ENCODE measurements around the gene VAV3. TPM values are rescaled to one million over a fixed set of nuclear protein-coding genes. Genes with fewer than 3 reads are reported as not detected.

Gene VAV3
- total RNA-seq, 1 experiment from 2014 or later, result 0.57 TPM

DNA sequence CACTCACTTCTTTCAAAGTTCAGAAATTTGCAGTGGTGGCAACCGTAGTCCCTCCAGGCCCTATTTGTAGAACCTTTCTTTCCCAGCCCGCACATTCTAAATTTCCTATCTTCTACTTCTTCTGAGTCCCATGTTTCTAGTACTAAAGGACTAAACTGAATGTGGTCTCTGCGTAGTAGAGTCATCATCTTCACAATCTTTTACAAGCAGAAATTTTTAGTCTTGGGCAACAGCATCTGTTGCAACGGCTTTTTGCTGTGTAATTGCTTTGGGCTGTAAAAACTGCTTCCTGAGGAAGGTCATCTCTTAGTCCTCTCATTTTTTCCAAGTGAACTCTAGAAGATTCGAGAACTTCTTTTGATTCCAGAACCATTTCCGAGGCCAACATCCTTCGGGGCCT lies 23.9 kb downstream of the VAV3 start:
- Mint-ChIP-seq H3K36me3 (ENCODE audit: insufficient read depth, unreplicated experiment) (no peaks in the 10 kb centered on the region), H3K27me3 (ENCODE audit: insufficient read depth, unreplicated experiment) (peaks cover 3% of the 10 kb centered on the region), H3K9me3 (ENCODE audit: unreplicated experiment) (no peaks in the 10 kb centered on the region), H3K27ac (ENCODE audit: unreplicated experiment) (no peak overlapping the region), H3K4me1 (ENCODE audit: low read depth, unreplicated experiment) (no peaks in the 10 kb centered on the region), H3K4me3 (ENCODE audit: unreplicated experiment) (no peak overlapping the region)
- Histone ChIP-seq H3K4me1 (no peaks in the 10 kb centered on the region), H3K9me3 (no peaks in the 10 kb centered on the region), H3K27me3 (replicated peaks; ENCODE audit: control insufficient read depth, insufficient read depth, low read length) (no peaks in the 10 kb centered on the region), H3K4me3 (ENCODE audit: low read depth, low read length) (no peak overlapping the region), H3K36me3 (ENCODE audit: control insufficient read depth, insufficient read depth, low read length) (no peaks in the 10 kb centered on the region)
- CTCF ChIA-PET, result no interaction called here
- intact Hi-C loops (cut with micrococcal nuclease; ENCODE audit: unreplicated experiment), result no loop called here
- no TSS peak for BruUV-seq (replicated peaks)
- TF ChIP-seq, protein P1, sequence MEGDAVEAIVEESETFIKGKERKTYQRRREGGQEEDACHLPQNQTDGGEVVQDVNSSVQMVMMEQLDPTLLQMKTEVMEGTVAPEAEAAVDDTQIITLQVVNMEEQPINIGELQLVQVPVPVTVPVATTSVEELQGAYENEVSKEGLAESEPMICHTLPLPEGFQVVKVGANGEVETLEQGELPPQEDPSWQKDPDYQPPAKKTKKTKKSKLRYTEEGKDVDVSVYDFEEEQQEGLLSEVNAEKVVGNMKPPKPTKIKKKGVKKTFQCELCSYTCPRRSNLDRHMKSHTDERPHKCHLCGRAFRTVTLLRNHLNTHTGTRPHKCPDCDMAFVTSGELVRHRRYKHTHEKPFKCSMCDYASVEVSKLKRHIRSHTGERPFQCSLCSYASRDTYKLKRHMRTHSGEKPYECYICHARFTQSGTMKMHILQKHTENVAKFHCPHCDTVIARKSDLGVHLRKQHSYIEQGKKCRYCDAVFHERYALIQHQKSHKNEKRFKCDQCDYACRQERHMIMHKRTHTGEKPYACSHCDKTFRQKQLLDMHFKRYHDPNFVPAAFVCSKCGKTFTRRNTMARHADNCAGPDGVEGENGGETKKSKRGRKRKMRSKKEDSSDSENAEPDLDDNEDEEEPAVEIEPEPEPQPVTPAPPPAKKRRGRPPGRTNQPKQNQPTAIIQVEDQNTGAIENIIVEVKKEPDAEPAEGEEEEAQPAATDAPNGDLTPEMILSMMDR (IDR thresholded peaks at IDR 0.05; ENCODE audit: insufficient read depth in 1 of 2, low read depth in 1 of 2, low read length in 1 of 2, severe bottlenecking in 1 of 2, unreplicated experiment in 1 of 2), result no peak
- POLR2A ChIA-PET, result no interaction called here
- no peak for DNase-seq

DNA sequence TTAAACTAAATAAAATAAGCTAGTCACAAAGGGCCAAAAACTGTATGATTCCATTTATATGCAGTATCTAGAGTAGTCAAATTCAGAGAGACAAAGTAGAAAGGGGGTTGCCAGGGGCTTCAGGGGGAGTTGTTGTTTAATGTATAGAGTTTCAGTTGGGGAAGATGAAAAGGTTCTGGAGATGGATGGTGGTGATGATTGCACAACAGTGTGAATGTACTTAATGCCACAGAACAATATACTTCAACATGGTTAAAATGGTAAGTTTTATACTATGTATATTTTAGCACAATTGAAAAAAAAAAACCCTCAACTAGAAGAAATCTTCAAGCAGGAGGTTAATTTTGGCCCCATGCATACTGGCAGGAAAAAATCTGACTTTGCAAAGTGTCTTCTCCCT lies 24.3 kb downstream of the VAV3 start:
- no peak for DNase-seq
- no peaks in the 10 kb centered on the region for H3K4me1 ChIP-seq
- Mint-ChIP-seq H3K4me3 (ENCODE audit: unreplicated experiment) (no peak overlapping the region), H3K27me3 (ENCODE audit: insufficient read depth, unreplicated experiment) (peaks cover 3% of the 10 kb centered on the region), H3K36me3 (ENCODE audit: insufficient read depth, unreplicated experiment) (no peaks in the 10 kb centered on the region), H3K9me3 (ENCODE audit: unreplicated experiment) (no peaks in the 10 kb centered on the region), H3K4me1 (ENCODE audit: low read depth, unreplicated experiment) (peaks cover 2% of the 10 kb centered on the region), H3K27ac (ENCODE audit: unreplicated experiment) (no peak overlapping the region)
- TF ChIP-seq, protein P1 (IDR thresholded peaks at IDR 0.05; ENCODE audit: insufficient read depth in 1 of 2, low read depth in 1 of 2, low read length in 1 of 2, severe bottlenecking in 1 of 2, unreplicated experiment in 1 of 2), result no peak
- H3K27me3 ChIP-seq (replicated peaks; ENCODE audit: control insufficient read depth, insufficient read depth, low read length), result no peaks in the 10 kb centered on the region
- H3K4me3 ChIP-seq (ENCODE audit: low read depth, low read length), result no peak overlapping the region
- POLR2A ChIA-PET, result no interaction called here
- intact Hi-C loops (cut with micrococcal nuclease; ENCODE audit: unreplicated experiment), result no loop called here
- H3K9me3 ChIP-seq, result no peaks in the 10 kb centered on the region
- CTCF ChIA-PET, result no interaction called here
- BruUV-seq (replicated peaks), result no TSS peak
- no peaks in the 10 kb centered on the region for H3K36me3 ChIP-seq (ENCODE audit: control insufficient read depth, insufficient read depth, low read length)

DNA sequence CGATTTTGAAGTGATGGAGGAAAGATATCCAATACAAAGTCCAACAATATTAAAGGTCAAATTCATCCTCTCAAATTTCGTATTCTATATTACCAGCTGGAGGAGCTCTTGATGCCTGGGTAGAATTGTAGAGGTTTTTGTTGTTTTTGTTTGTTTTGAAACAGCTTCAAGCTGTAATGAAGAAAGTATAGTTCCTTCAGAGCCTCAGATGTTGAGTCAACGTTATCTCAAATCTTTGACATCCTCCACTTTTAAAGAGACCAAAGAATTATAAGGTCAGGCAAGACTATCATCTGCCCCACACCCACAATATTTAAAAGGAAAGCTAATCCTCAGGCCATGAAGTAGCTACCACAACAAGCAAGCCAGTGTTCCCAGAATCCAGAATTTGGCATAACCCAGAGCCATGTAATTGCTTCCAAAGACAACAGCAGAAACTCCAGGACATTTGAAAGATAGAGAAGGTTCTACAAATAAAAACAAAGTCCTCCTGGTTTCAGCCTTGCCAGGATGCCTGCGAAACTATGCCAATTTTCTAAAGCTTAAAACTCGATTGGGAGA lies 24.9 kb downstream of the VAV3 start:
- DNase-seq, result no peak
- Histone ChIP-seq H3K4me3 (ENCODE audit: low read depth, low read length) (no peak overlapping the region), H3K36me3 (ENCODE audit: control insufficient read depth, insufficient read depth, low read length) (no peaks in the 10 kb centered on the region), H3K27me3 (replicated peaks; ENCODE audit: control insufficient read depth, insufficient read depth, low read length) (no peaks in the 10 kb centered on the region), H3K9me3 (no peaks in the 10 kb centered on the region), H3K4me1 (no peaks in the 10 kb centered on the region)
- TF ChIP-seq, protein P1 (IDR thresholded peaks at IDR 0.05; ENCODE audit: insufficient read depth in 1 of 2, low read depth in 1 of 2, low read length in 1 of 2, severe bottlenecking in 1 of 2, unreplicated experiment in 1 of 2), result no peak
- no peak overlapping the region for H3K4me3 Mint-ChIP-seq (ENCODE audit: unreplicated experiment)
- H3K9me3 Mint-ChIP-seq (ENCODE audit: unreplicated experiment), result no peaks in the 10 kb centered on the region
- no TSS peak for BruUV-seq (replicated peaks)
- H3K27me3 Mint-ChIP-seq (ENCODE audit: insufficient read depth, unreplicated experiment), result peaks cover 3% of the 10 kb centered on the region
- intact Hi-C loops (cut with micrococcal nuclease; ENCODE audit: unreplicated experiment), result no loop called here
- POLR2A ChIA-PET, result no interaction called here
- CTCF ChIA-PET, result no interaction called here
- H3K36me3 Mint-ChIP-seq (ENCODE audit: insufficient read depth, unreplicated experiment), result no peaks in the 10 kb centered on the region
- H3K4me1 Mint-ChIP-seq (ENCODE audit: low read depth, unreplicated experiment), result peaks cover 7% of the 10 kb centered on the region
- no peak overlapping the region for H3K27ac Mint-ChIP-seq (ENCODE audit: unreplicated experiment)

Measured in Caco-2 (cell line).